LNCAP (cell line): ENCODE results near the gene MPO.

Experiments used
- TF ChIP-seq, protein P1 (sequence below): fragments of 450-650 bp; IDR thresholded peaks from 2 replicates; pipeline ENCODE4 v1.5.1; 2017; ENCODE audit warnings: mild to moderate bottlenecking

MPO gene, protein sequence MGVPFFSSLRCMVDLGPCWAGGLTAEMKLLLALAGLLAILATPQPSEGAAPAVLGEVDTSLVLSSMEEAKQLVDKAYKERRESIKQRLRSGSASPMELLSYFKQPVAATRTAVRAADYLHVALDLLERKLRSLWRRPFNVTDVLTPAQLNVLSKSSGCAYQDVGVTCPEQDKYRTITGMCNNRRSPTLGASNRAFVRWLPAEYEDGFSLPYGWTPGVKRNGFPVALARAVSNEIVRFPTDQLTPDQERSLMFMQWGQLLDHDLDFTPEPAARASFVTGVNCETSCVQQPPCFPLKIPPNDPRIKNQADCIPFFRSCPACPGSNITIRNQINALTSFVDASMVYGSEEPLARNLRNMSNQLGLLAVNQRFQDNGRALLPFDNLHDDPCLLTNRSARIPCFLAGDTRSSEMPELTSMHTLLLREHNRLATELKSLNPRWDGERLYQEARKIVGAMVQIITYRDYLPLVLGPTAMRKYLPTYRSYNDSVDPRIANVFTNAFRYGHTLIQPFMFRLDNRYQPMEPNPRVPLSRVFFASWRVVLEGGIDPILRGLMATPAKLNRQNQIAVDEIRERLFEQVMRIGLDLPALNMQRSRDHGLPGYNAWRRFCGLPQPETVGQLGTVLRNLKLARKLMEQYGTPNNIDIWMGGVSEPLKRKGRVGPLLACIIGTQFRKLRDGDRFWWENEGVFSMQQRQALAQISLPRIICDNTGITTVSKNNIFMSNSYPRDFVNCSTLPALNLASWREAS

DNA sequence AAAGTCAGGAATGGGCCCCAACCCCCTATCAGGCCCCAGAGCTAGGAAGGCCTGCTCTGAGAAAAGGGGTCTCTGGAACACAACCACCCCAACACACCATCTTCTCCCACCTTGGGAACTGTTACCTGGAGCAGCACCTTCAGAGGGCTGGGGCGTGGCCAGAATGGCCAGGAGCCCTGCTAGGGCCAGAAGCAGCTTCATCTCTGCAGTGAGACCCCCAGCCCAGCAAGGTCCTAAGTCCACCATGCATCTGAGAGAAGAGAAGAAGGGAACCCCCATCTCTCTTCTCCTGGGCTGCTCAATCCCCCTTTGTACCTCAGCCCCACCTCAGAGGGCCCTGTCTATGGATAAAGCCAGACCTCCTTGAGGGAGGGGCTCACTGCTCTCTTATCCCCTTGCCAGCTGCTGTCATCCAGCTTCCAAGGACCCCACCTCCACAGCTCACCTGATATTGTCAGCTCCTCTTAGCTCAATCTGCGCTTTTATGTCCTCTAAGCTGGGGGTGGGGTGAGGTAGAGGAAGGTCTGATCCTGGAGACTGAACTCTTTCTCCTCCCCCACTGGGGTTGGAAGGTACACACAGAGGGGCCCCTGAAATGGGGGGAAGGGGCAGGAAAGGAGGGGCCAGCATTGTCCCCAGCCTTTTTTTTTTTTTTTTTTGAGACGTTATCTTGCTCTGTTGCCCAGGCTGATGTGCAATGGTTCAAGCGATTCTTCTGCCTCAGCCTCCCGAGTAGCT, at the start of gene MPO:
Gene MPO (minus strand): TSS at position 456 of the 738 bp plus-strand sequence. CDS start 177 bp downstream, at position 279.
- TF ChIP-seq, protein P1, sequence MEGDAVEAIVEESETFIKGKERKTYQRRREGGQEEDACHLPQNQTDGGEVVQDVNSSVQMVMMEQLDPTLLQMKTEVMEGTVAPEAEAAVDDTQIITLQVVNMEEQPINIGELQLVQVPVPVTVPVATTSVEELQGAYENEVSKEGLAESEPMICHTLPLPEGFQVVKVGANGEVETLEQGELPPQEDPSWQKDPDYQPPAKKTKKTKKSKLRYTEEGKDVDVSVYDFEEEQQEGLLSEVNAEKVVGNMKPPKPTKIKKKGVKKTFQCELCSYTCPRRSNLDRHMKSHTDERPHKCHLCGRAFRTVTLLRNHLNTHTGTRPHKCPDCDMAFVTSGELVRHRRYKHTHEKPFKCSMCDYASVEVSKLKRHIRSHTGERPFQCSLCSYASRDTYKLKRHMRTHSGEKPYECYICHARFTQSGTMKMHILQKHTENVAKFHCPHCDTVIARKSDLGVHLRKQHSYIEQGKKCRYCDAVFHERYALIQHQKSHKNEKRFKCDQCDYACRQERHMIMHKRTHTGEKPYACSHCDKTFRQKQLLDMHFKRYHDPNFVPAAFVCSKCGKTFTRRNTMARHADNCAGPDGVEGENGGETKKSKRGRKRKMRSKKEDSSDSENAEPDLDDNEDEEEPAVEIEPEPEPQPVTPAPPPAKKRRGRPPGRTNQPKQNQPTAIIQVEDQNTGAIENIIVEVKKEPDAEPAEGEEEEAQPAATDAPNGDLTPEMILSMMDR, result no peak

DNA sequence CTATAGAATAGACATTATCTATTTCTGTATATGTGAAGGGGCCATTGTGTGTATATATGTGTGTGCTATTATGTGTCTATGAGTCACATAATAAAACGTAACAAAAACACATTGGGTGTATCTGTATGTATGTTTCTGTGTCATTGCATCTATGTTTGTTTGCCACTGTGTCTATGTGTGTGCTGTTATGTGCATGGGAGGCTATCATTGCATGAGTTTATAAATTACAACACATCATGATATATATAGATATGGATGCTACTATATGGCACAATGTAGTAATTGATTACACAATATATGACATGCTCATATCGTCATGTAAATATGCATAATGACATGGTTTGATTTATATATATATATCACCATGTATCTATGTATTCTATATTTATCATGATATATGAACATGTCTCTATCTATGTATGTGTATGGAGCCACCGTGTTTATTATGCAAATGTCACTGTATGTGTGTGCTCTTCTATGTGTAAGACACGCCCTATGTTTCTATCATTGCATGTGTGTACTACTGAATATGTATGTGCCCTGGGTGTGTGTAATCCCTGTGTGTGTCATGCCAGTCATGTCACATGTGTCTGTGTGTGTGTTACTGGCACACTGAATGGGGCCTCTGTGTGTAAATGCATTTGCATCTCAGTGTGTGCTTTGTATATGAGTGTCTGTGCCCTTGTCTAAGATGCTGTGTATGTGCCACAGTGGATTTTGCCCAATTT, 49.2 kb upstream of the MPO start:
- TF ChIP-seq, protein P1, result no peak; the same call in 1 of the 2 replicates

DNA sequence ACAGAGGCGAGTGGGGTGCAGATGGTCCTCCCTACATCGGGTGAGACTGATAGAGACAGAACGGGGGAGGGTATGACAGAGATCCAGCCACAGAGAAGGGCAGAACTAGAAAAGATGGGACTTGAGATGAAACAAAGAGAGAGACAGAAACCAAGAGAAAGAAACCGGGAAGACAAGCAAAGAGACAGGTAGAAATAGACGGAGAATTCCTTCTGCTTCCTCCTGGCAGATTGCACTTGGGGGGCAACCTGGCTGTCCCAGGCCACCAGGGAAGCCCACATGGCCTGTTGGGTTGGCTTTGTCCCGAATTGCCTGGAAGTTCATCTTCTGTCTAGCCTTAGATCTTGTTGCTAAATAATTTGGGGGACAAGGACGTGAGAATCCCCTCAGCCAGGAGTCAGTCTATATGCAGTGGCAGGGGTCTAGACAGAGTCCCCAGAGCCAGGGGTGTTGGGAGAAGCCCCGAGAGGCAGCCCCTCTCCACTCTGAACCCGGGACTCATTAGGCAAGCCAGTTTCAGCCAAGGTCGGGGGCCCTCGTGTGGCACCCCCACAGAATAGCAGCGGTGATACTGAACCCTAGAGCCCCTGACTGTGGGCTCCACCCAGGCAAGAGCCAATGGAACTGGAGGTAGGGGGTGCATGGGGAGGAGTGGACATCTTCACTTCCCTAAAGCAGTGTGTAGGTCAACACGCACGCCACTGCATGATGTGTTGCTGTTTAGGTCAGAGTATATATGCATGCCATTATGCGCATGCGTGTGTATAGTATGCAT, 48.5 kb upstream of the MPO start:
- TF ChIP-seq, protein P1, result peak; percentile 33

DNA sequence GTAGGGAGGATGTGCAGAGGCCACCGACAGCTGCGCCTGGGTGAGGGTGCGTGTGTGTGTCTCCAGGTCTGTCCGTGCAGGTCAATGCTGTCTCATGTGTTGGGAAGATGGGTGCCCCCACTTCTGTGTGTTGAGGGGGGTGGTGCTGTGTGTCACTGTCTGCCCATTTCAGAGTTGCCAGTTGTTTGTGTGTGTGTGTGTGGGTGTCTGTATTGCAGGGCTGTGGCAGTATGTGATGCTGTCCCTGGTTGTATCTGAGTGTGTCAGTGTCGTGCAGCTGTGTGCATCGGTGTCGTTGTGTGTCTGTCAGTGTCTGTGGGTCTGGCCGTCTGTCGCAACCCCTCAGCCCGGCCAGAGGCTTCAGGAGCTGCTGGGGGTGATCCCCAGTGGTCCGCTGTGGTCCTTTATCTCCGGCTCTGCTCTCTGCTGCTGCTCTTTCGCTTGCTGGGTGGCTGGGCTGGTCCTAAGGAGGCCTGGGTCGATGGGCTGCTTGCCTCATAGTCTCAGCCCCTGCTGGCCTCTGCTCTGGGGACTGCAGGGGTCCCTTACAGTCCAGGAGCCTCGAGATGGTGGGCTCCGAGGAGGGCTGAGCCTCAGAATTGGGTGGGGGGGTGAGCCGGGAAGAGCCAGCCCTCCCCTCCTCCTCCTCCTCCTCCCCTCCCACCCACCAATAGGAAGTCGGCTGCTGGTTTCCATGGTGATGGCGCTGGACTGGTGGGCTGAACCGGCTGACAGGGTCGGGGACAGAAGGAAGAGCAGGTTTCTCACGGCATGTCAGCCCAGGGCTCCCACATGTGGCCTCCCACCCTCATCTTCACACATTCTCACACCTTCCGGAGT, 47.7 kb upstream of the MPO start, which contains the start of gene TSPOAP1:
Gene TSPOAP1 (minus strand): TSS at position 601 of the 840 bp plus-strand sequence. CDS start 875 bp downstream, outside the sequence.
- TF ChIP-seq, protein P1, result no peak

DNA sequence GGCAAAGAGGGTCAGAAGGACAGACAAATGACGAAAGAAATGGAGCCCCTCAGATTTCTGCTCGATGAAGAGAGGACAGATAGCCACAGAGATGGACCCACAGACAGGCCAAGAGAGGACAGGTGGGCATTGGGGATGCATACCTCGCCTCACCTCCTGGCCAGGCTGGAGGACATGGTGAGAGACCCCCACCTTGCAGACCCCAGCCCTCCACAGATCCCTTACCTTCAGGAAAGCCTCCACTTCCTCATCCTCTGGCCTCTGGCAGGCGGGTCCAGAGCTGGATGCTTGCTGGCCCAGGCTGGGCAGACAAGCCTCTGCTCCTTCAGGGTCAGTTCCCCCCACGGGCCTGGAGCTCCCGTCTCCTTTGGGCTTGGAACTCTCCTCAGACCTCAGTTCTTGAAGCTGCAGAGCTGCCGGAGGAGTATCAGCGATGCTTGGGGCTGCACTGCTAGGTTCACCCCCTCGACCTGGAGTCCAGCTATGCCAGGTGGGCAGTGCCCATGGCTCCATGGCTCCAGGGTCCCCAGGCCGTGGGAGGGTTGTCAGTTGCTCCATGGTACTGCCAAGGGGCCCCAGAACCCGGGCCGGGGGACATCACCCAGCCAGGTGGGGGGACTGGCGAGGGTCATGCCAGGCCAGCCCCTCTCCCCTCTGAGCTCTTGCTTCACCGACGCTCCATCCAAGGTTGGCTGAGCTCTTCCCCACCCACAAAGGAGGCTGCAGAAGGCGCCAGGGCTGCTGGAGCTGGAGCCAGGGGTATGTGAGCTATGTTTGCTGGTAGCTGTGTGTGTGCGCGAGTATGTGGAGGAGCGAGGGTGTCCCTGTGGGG, 46.8 kb upstream of the MPO start:
- TF ChIP-seq, protein P1, result no peak
